Hepatic stellate cell (primary cell): ENCODE results near the gene MARCHF3.
"Not testable (repeated sequence)": the region's sequence is repeated elsewhere in the genome, so short reads cannot be mapped to it uniquely, and the experiment has no call there.

Experiments
- DNase-seq: peaks from one replicate; pipeline ENCODE4 v3.0.0; 2011; ENCODE audit warnings: low spot score

The MARCHF3 gene

DNA sequence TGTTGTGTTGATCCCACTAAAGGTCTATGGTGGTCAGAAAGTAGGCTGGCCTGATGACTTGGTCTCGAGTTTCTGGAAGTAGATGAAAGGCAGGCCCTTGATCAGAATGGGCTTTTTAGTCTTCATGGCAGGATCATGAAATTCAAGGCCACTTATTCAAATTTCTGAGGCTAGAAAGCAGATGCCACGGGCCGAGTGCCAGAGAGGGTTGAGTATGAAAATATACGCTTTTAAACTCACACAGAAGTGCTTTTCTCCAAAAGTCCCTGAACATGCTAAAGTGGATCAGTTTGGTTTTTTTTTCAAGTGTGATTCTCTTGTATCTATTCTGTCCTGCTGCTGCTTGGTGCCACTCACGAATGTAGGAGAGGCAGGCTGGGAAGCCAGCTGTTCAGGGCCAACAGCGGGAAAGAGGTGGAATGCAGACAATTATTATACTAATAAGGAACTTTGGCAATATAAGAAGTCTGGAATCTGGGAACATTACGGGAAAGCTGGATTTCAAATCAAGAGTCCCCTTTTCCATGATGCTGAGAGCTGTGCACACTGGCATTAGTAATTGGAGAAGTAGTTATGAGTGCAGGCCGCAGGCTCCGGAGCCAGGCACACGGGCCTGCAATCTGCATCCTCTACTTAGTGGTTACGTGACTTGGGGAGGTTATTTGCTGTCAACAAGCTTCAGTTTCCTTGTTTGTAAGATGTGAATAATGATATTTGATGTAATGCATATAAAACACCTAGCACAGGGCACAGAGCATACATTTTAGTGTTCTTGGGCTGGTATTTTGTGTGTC lies 157.6 kb downstream of the MARCHF3 start:
- DNase-seq: no peak

DNA sequence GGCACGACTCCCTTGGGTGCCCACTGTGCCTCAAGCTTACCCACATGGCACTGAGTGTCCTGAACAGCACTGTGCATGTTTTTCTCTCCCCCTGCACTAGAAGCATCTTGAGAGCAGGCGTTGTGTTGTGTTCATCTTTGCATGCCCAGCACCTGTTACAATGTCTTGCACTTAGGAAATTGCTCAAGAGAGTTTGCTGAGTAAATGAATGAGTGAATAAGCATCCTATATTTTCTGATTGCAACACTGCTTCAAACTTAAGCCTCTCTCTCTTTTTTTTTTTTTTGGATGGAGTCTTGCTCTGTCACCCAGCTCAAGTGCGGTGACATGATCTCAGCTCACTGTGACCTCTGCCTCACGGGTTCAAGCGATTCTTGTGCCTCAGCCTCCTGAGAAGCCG lies 158.9 kb downstream of the MARCHF3 start:
- no peak for DNase-seq

DNA sequence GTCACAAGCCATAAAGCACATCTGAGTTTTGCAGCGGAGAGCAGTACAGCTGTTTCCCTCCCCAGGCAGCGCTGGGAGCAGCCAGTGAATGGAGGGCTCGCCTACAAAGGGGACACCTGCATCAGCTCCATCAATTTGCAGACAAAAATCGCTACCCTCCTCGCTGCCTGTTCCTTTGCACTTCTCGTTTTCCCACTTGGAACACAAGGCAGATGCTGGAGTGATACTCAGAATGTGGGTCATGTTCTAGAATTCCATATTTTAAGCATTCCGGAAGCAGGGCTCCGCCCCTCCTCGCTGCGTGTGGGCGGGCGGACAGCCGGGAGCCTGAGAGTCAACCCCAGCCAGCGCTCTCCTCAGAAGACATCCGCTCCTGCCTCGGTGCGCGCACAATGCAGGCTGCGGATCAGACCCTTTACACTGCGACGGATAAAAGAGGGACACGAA lies 161.3 kb downstream of the MARCHF3 start:
- peak; percentile 76 for DNase-seq

DNA sequence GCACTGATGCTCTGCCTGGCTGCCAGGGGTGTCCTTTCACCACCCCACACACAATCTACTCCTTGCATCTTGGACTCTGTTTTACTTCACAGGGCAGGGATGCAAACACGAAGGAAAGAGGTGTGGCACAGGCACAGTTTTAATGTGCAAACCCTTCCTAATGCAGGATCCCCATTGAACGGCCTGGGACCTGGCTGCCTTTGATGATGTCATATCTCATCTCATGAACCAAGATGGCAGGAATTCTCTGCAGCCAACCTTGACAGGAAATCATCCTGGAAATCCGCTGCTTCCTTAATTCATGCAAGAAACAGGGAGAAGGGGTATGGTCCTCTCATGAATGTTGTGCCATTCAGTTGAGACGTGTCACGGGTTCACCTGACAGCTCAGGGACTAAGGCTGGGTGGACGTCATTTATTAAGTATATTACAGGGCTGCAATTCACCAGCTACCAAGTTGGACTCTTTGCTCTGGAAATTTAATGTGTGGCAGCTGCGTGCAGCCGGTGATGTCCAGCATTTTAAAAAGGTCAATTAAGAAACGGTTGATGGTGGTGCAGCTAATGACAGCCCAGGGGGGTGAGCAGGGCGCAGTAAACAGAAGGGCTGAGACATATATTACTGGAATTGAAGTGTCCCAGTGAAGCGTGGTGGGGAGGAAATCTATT lies 161.9 kb downstream of the MARCHF3 start:
- DNase-seq: no peak

DNA sequence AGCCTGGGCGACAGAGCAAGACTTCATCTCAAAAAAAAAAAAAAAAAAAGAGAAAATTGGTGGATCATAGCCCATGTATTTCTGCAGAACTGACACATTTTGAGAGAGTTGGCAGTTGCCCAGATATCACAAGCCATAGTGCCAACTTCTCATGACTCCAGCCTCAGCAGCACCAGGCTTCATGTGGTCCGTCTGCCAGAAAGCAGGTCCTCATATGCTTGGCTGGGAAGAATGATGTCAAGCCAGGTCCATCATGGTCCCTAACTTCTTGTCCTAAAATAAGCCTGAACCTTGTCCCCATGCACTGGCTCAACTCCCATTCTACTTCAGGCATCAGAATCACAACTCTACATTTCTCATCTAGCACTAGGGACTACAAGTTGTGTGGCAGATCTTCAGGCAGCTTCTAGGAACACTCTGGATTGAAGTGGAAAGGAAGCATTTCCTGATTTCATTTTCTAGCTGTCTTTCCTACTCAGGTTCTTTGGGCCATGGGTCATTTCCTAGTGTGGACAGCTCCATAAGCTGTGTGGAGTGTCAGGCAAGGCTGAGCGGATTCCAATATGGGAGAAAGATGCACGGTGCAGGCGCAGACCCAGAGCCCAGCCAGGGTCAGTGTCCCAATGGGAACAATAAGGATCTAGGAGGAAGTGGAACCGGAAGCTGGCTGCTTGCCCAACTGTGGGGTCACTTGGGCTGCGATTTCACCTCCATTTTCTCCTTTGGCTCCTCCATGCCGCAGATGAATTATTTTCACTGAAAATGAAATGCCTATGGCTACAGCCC lies 163.3 kb downstream of the MARCHF3 start:
- DNase-seq: no peak

DNA sequence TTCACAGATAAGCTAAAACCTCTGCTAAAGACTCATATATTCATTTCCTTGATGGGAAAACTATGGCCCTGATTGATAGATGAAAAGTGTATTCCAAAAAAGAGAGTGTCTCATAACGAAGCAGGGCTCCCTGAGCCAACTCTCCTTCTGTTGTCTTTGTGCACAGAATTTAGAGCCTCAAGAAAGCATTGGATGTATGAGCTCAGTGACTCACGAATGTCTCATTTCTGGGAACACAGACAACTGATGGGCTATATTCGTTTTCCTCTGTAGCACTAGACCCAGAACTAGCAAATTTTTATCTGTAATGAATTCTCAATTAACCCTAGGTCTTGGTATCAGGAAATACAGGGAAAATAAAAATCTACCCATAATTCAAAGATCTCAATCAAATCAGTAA lies 165.1 kb downstream of the MARCHF3 start:
- peak; percentile 87 for DNase-seq

DNA sequence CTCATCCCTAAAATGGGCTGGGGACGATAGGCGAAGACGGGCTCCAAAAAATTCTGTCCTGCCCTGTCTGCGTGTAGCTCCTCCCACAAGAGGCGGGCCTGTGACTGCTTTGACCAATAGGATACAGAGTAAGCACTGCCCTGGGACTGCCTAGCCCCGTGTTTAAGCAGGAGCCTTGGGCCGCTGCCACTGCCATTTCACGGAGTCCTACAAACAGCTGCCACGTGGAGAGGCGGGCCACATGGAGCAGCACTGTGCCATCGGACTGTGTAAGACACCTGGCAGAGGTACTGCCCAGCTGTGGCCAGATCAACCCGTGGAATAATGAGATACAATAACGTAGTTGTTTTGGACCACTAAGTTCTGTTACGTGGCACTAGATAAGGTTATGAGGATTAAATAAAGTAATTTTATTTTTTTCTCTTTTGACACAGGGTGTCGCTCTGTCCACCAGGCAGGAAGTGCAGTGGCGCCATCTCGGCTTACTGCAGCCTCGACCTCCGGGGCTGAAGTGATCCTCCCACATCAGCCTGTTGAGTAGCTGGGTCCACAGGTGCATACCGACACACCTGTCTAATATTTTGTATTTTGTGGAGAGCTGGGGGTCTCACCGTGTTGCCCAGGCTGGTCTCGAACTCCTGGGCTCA lies 166.2 kb downstream of the MARCHF3 start:
- no peak for DNase-seq

DNA sequence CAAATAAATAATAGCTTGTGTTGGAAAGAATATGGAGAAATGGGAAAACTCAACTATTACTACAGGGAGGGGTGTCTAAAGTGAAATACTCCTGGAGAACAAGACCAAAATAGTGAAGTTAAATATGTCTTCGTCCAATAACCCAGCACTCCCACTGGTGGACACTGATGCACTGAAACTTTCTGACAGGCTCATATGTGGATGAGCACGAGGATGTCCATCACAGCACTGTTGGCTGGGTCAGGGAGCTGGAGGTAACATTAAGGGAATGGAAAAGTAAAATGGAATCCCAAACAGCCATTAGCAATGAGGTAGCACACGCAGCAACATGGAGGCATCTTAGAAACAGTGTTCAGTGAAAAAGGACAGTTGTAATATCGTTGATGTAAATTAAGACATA lies 167.0 kb downstream of the MARCHF3 start:
- no peak for DNase-seq

DNA sequence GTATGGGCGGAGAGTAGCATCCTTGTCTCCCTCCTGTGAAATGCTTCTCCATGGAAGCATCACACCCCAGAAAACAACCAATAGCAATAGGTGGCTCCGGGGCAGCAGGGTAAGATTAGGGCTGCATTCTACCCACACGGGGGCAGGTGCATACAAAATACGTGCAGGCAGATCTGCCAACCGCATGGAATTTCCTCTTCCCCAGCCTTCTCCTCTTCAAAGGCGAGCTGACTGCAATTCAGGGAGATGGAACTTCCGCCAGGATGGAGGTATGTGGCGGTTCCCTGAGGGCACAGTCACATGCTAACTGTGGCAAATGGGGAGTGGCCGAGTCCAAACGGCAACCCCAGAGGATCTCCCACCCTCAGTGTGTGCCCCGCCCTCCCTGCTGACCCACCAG lies 171.9 kb downstream of the MARCHF3 start:
- DNase-seq: no peak

DNA sequence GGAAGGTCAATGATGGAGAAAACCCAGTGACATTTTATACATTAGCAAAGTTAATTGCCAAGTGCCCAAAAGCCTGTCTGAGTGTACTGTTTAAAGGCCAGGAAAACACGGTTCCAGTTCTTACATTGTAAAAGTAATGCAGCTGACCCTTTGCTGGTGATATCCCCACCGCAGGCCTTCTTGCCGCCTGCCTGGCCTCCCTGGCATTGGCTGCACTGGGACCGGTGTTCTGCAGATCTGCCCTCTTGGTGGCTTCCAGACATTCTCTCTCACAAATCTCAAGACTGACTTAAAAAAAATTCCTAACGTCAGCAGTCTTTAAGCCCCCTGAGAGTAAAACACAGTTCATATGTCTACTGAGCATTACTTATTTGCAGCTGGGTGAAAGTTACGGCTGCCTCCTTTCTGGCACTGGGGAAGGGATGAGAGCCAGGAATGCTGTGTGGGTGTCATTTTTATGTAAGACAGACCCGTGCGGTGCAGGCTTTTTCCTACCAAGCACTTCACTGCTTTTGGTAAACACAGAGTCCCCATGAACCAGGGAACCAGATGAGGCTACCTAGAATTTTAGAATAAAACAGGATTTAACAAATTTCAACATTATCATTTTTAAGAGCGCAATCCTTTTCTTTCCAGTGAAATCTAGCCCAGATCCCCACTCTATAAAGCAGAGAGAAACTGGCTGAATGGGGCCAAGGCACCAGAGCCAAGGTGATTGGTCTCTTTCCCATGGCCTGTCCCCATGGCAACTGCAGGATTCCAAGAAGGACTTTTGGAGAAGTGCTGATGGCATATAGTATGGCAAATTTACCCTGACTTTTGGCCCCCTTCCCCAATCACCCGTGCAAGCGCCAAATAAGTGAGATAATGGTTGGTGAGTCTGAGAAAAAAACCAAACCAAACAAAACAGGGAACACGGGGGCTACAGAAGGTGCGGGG lies 172.6 kb downstream of the MARCHF3 start:
- DNase-seq: no peak

DNA sequence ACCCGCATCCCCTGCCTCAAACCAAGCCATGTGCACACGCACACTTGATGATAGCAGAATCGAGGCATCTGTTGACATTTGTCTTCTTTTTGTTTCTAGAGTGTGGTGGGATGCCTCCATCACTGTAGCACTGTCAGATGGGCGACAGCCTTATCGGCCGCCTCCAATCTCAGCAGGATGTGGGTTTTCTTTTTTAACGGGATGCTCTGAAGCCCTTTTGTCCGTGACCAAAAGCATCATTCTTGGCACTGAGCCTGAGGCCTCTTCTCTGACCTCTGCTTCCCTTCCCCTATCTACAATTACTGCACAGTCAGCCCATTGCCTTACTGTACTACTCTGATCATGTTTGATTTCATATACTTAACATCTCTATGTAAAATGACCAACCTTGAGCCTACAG lies 175.1 kb downstream of the MARCHF3 start:
- DNase-seq: no peak

DNA sequence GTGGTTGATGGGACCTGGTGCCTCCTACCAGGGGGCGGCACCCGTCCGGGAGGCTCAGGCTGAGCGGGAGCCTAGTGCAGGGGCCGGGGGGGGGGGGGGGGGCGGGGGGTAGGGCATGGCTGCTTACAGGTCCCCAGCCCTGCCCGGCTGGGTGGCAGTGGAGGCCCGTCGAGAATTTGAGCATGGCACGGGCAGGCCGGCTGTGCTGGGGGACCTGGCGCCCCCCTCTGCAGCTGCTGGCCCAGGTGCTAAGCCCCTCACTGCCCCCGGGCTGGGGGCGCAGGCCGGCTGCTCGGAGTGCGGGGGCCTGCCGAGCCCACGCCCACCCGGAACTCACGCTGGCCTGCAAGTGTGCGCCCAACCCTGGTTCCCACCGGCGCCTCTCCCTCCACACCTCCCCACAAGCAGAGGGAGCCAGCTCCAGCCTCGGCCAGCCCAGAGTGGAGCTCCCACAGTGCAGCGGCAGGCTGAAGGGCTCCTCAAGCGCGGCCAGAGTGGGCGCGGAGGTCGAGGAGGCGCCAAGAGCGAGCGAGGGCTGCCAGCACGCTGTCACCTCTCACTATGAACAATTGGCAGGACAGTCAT lies 175.7 kb downstream of the MARCHF3 start:
- DNase-seq: no peak

DNA sequence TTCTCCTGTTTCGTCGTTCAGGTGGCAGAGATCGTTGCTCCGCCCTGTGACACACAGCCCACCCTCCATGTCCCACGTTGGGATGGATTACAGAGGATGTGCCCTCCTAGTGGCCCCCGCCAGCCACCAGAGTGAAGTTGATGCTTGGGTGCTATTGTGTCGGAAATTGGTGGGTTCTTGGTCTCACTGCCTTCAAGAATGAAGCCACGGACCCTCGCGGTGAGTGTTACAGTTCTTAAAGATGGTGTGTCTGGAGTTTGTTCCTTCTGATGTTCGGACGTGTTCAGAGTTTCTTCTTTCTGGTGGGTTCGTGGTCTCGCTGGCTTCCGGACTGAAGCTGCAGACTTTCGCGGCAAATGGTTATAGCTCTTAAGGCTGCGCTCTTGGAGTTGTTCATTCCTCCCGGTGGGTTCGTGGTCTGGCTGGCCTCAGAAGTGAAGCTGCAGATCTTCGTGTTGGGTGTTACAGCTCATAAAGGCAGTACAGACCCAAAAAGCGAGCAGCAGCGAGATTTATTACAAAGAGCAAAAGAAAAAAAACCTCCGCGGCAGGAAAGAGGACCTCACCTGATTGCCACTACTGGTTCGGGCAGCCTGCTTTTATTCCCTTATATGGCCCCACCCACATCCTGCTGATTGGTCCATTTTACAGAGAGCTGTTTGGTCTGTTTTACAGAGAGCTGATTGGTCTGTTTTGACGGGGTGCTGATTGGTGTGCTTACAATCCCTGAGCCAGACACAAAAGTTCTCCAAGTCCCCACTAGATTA lies 176.6 kb downstream of the MARCHF3 start:
- DNase-seq: not testable (repeated sequence)

DNA sequence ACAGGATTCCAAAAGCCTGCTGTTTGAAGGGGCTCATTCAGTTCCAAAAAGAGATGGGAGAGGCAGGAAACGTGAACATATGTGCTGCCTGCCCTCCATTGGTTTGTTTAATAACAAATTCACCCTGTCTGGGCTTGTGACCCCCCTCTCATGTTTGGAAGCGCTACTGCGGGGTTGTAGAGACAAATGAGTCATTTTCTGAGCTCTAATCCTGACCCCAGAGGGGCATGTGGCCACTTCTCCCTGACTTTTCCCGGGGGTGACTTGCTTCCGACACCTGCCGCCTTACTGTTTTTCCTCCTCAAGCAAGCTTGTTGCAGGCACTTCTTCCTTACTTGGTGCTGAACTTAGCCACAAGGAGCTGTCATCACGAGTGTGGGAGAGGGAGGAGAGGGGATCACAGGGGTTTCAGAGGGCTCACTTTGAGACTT lies 177.5 kb downstream of the MARCHF3 start:
- DNase-seq: no peak

DNA sequence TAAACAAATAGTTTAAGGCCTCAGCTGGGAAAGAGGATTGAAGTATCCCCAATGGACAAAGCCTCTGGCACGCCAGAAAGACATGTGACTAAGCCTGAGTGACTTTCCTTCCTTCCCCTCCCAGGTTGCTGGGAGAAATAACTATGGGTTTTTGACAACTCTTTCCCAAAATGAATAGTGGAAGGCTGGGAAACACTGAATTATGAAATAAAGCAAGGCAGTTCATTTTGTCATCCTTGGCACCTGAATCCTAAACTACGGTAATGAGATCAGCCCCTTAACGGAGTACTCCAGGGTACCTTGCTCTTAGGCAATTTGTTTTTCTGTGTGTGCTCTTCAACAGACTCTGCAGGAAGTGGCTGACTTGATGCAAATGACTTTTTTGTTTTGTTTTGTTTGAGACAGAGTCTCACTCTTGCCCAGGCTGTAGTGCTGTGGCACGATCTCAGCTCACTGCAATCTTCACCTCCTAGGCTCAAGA lies 178.2 kb downstream of the MARCHF3 start:
- peak; percentile 65 for DNase-seq

DNA sequence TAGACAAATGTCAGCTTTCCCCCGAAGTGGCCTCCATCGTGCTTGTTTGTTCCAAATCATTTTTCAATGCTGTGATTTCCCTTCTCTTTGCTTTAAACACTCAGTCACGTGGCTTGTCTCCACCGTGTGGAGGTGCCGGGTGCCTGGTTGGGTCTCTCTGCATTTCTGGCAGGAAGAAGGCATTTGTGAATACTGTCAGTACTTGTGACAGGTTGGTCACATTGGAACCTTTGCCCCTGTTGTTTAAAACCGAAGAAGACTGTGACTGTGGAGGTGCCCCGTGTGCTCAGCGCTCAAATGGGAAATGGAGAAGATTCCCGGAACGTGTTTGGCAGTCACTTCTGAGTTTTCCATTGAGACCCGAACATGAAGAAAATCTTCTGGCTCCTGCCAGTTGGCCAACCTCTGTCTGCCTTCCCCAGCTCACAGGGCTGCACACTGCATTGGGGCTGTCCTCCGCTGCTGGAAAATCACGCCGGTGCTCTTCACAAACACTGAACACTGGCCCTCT lies 178.8 kb downstream of the MARCHF3 start:
- no peak for DNase-seq

DNA sequence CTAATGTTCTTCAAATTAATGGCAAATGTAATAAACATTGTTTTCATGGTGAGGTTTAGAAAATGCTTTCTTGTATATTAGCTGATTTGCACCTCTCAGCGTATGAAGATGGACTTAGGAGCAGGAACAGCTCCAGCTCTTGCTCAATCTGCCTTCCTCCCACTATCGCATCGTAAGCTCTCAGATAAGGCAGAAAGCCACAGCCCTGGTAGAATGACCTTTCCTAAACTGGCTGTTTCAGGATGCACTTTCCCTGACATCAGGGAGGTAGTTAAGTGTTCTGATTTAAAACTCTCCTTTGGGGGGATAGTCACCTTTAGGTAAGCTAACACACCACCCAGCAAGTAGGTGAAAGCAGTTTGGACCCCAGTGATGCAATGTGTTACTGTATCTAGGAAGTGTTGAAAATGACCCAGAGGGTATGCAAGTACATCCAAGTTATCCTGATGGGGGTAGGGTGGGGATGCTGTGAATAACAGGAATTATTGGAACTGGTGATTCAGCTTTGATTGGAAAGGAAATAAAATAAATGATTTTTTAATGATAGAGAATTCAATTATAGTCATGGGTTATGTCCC lies 181.2 kb downstream of the MARCHF3 start:
- no peak for DNase-seq

DNA sequence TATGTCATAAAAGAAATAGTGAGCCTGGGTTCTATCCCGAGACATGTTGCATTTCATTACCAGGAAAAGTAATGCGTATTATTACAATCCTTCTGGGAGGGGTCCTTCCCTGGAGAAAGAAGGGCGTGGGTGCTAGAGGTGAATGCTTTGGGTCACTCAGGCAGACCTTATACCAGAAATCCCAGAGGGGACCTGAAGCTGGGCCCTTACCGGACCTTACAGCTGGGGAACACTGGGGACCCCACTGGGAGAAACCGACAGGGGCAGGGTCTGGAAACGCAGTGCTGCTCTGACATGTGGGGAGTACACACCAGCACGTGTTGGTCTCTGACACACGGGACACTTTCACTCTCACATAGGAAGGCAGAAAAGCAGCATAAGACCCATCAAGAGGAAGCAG lies 182.1 kb downstream of the MARCHF3 start:
- DNase-seq: no peak

DNA sequence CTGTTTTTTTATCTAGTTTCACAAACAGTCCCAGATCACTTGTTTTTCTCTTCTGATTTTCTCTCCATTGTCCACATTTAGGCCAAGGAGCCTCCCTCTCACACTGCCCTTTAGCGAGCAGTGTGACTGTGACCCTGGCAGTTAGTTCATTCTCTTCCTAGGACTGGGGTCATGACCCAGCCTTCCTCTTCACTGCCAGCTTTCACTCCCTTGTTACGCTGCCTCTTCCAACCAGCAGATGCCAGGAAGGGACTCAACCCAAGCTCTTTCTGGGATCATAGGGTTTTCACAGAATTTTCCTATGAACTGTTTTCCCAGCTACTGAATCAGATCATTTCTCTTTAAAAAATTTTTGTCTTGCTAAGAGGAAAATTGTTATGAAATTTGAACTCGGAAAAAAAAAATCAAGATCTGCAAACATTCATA lies 182.5 kb downstream of the MARCHF3 start:
- DNase-seq: no peak
